Measurements from ENCODE around the gene ROPN1.

The ROPN1 gene

DNA sequence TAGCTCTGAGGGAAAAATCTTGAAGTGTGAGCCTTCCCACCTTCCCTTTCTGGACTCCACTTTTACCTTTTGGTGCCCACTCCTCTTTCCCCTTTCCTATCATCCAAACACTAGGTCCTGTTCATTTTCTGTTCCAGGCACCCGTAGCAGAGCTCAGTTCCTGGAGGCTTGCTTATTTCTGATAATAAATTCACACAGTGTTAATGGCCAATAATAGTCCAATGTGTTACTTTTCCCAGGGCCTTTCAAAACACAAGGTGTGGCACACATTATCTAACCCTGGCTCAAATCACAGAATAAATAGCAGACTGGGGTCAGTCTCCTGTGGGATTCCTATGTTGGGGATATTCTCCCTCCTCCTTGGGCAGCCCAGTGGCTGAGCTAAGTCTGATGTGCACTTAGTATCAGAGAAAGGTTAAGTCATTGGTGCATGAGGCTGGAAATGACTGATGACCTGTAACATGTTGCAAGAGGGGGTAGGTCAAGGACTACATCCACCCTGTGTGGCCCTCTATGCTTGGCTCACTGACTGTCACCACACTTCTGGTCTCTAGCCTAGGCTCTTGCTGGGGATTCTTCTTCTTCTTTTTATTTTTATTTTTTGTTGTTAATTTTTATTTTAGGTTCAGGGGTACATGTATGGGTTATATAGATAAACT, 43.7 kb upstream of the ROPN1 start:
- H3K27me3 ChIP-seq (ENCODE audit: low read length) = no peaks in the 10 kb centered on the region

GRCh38 chr3:124034844-124035152, 42.9 kb upstream of the ROPN1 start:
- Histone ChIP-seq H3K36me3 (ENCODE audit: low read length) (no peaks in the 10 kb centered on the region), H3F3A (ENCODE audit: insufficient read depth) (no peaks in the 10 kb centered on the region), H3K4me3 (ENCODE audit: insufficient read depth, low read length, poor library complexity, severe bottlenecking) (no peak overlapping the region), H3K27ac (ENCODE audit: low read depth, low read length) (no peak overlapping the region), H3K79me2 (ENCODE audit: insufficient read depth, low read length) (no peaks in the 10 kb centered on the region), H2AFZ (ENCODE audit: low read depth, low read length, severe bottlenecking) (no peak overlapping the region), H3K9me2 (replicated peaks; ENCODE audit: insufficient read depth, low read length) (no peaks in the 10 kb centered on the region), H3K27me3 (ENCODE audit: low read length) (no peaks in the 10 kb centered on the region), H3K9me3 (ENCODE audit: insufficient read depth, low read length) (no peaks in the 10 kb centered on the region), H3K4me2 (ENCODE audit: low read depth, low read length, poor library complexity, severe bottlenecking) (no peak overlapping the region), H4K20me1 (ENCODE audit: low read depth, low read length) (no peaks in the 10 kb centered on the region), H3K9ac (ENCODE audit: low read length) (no peak overlapping the region)
- TF ChIP-seq, protein P1, sequence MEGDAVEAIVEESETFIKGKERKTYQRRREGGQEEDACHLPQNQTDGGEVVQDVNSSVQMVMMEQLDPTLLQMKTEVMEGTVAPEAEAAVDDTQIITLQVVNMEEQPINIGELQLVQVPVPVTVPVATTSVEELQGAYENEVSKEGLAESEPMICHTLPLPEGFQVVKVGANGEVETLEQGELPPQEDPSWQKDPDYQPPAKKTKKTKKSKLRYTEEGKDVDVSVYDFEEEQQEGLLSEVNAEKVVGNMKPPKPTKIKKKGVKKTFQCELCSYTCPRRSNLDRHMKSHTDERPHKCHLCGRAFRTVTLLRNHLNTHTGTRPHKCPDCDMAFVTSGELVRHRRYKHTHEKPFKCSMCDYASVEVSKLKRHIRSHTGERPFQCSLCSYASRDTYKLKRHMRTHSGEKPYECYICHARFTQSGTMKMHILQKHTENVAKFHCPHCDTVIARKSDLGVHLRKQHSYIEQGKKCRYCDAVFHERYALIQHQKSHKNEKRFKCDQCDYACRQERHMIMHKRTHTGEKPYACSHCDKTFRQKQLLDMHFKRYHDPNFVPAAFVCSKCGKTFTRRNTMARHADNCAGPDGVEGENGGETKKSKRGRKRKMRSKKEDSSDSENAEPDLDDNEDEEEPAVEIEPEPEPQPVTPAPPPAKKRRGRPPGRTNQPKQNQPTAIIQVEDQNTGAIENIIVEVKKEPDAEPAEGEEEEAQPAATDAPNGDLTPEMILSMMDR (IDR thresholded peaks at IDR 0.05; ENCODE audit: insufficient read depth, low read length, poor library complexity, severe bottlenecking) = no peak
- TF ChIP-seq EZH2phosphoT487 (conservative IDR thresholded peaks at IDR 0.05; ENCODE audit: low read length) = no peak

More for the DNA sequence above, 43.7 kb upstream of the ROPN1 start:
- Histone ChIP-seq H3K4me3 (ENCODE audit: insufficient read depth, low read length, poor library complexity, severe bottlenecking) (no peak overlapping the region), H3K4me2 (ENCODE audit: low read depth, low read length, poor library complexity, severe bottlenecking) (no peak overlapping the region), H3F3A (ENCODE audit: insufficient read depth) (no peaks in the 10 kb centered on the region), H3K9ac (ENCODE audit: low read length) (no peak overlapping the region), H3K9me3 (ENCODE audit: insufficient read depth, low read length) (no peaks in the 10 kb centered on the region), H3K27ac (ENCODE audit: low read depth, low read length) (no peak overlapping the region), H4K20me1 (ENCODE audit: low read depth, low read length) (no peaks in the 10 kb centered on the region), H3K79me2 (ENCODE audit: insufficient read depth, low read length) (no peaks in the 10 kb centered on the region), H3K36me3 (ENCODE audit: low read length) (no peaks in the 10 kb centered on the region), H2AFZ (ENCODE audit: low read depth, low read length, severe bottlenecking) (no peak overlapping the region), H3K9me2 (replicated peaks; ENCODE audit: insufficient read depth, low read length) (no peaks in the 10 kb centered on the region)
- TF ChIP-seq EZH2phosphoT487 (conservative IDR thresholded peaks at IDR 0.05; ENCODE audit: low read length) = no peak
- TF ChIP-seq, protein P1 (IDR thresholded peaks at IDR 0.05; ENCODE audit: insufficient read depth, low read length, poor library complexity, severe bottlenecking) = no peak

- no peak overlapping the region for H3K27ac ChIP-seq (ENCODE audit: low read depth, low read length)
- TF ChIP-seq, protein P1 (IDR thresholded peaks at IDR 0.05; ENCODE audit: insufficient read depth, low read length, poor library complexity, severe bottlenecking) = no peak
- TF ChIP-seq EZH2phosphoT487 (conservative IDR thresholded peaks at IDR 0.05; ENCODE audit: low read length) = no peak
- no peak overlapping the region for H3K4me3 ChIP-seq (ENCODE audit: insufficient read depth, low read length, poor library complexity, severe bottlenecking)
- no peaks in the 10 kb centered on the region for H3K79me2 ChIP-seq (ENCODE audit: insufficient read depth, low read length)
- no peaks in the 10 kb centered on the region for H3K27me3 ChIP-seq (ENCODE audit: low read length)
- no peak overlapping the region for H2AFZ ChIP-seq (ENCODE audit: low read depth, low read length, severe bottlenecking)
- H3K9ac ChIP-seq (ENCODE audit: low read length) = no peak overlapping the region
- no peaks in the 10 kb centered on the region for H3F3A ChIP-seq (ENCODE audit: insufficient read depth)
- H3K4me2 ChIP-seq (ENCODE audit: low read depth, low read length, poor library complexity, severe bottlenecking) = no peak overlapping the region
- H3K9me2 ChIP-seq (replicated peaks; ENCODE audit: insufficient read depth, low read length) = no peaks in the 10 kb centered on the region
- no peaks in the 10 kb centered on the region for H3K36me3 ChIP-seq (ENCODE audit: low read length)
- H3K9me3 ChIP-seq (ENCODE audit: insufficient read depth, low read length) = no peaks in the 10 kb centered on the region
- H4K20me1 ChIP-seq (ENCODE audit: low read depth, low read length) = no peaks in the 10 kb centered on the region
These were observed 42.3 kb upstream of the ROPN1 start for GRCh38 chr3:124034016-124034843.
